CD4-positive, alpha-beta T cell (primary cell): Measurements from ENCODE around the gene CFP. TPM values are rescaled to one million over a fixed set of nuclear protein-coding genes. Genes with fewer than 3 reads are reported as not detected.

ENCODE experiments used
- ATAC-seq: fragments of 200-7000 bp; cut with Tn5 transposase; one replicate; pipeline ENCODE4 v1.10.0; 2022; ENCODE audit warnings: mild to moderate bottlenecking; ENCODE audit not compliant: poor library complexity
- CTCF ChIA-PET: fragments of 350-600 bp; sonication (Branson Sonifier 250); formaldehyde crosslinking; loops from one replicate; lab custom pipeline; 2021; ENCODE audit warnings: antibody characterized with exemption, inconsistent platforms; lab: Charles Lee
- POLR2A ChIA-PET: fragments of 350-600 bp; sonication (Branson Sonifier 250); formaldehyde crosslinking; loops from one replicate; lab custom pipeline; 2021; ENCODE audit warnings: antibody characterized with exemption, inconsistent platforms; lab: Charles Lee
- DNase-seq, 14 experiments: peaks; one replicate each; pipeline ENCODE4 v3.0.0-alpha.2; 2013 to 2020; ENCODE audit warnings: mixed read lengths in 2 of 14
- H3K27ac ChIP-seq, 2 donors: one replicate each; pipeline versions ENCODE4 v1.5.1 to v1.7.0; 2013; ENCODE audit warnings: low read length in 2 of 2, low read depth in 1 of 2, mild to moderate bottlenecking in 1 of 2
- H3K27me3 ChIP-seq, 2 experiments: 1 replicate in 1 of 2; 2 replicates in 1 of 2; pipeline versions ENCODE4 v1.6.1 to v1.7.0; 2013; ENCODE audit warnings: low read length in 2 of 2, control low read depth in 1 of 2, mild to moderate bottlenecking in 1 of 2, moderate library complexity in 1 of 2; ENCODE audit not compliant: insufficient read depth in 2 of 2, control insufficient read depth in 1 of 2
- H3K36me3 ChIP-seq: one replicate; pipeline ENCODE4 v1.6.1; 2013; ENCODE audit warnings: low read length, control low read depth; ENCODE audit not compliant: insufficient read depth
- H3K4me1 ChIP-seq: one replicate; pipeline ENCODE4 v1.6.1; 2013; ENCODE audit warnings: low read length, control low read depth; ENCODE audit not compliant: insufficient read depth
- H3K4me3 ChIP-seq: one replicate; pipeline ENCODE4 v1.5.1; 2013; ENCODE audit warnings: mild to moderate bottlenecking, low read length, moderate library complexity
- H3K9me3 ChIP-seq, 2 experiments: 1 replicate in 1 of 2; 2 replicates in 1 of 2; pipeline versions ENCODE4 v1.6.1 to v1.7.0; 2013; ENCODE audit warnings: low read length in 2 of 2, mild to moderate bottlenecking in 2 of 2, control low read depth in 1 of 2, moderate library complexity in 1 of 2; ENCODE audit not compliant: control insufficient read depth in 1 of 2, insufficient read depth in 1 of 2
- H3K27ac Mint-ChIP-seq: one replicate; pipeline ENCODE4 v1.8.0; 2020; ENCODE audit warnings: mixed read lengths
- H3K27me3 Mint-ChIP-seq: one replicate; pipeline ENCODE4 v1.8.0; 2021; ENCODE audit warnings: mixed read lengths
- H3K36me3 Mint-ChIP-seq: one replicate; pipeline ENCODE4 v1.8.0; 2021; ENCODE audit warnings: low read depth, mixed read lengths
- H3K4me1 Mint-ChIP-seq: one replicate; pipeline ENCODE4 v1.8.0; 2021; ENCODE audit warnings: low read depth, mixed read lengths
- H3K4me3 Mint-ChIP-seq: one replicate; pipeline ENCODE4 v1.8.0; 2020; ENCODE audit warnings: mild to moderate bottlenecking, mixed read lengths
- H3K9me3 Mint-ChIP-seq: one replicate; pipeline ENCODE4 v1.8.0; 2020; ENCODE audit warnings: mixed read lengths
- intact Hi-C, 2 experiments: fragments of 100-400 bp; cut with DNase I in 1 of 2; cut with micrococcal nuclease in 1 of 2; formaldehyde crosslinking; loops; one replicate each; pipeline versions ENCODE4 v1.15.1 to v1.9.0; 2023 to 2025; cut with DNase I, micrococcal nuclease
- total RNA-seq, 174 experiments: library from RNA in 2 of 174; stranded (reverse) in 2 of 174; gene quantifications; one replicate each; pipeline ENCODE4 v1.2.3 and lab custom pipeline; 2021 to 2026
- TF ChIP-seq, protein P1 (sequence below): fragments of 200-600 bp; IDR thresholded peaks from one replicate; pipeline ENCODE4 v1.8.0; 2022; ENCODE audit warnings: antibody characterized with exemption, mild to moderate bottlenecking

Gene CFP
- total RNA-seq, 2 experiments from 2014 or later: 18.3 to 18.6 TPM

DNA sequence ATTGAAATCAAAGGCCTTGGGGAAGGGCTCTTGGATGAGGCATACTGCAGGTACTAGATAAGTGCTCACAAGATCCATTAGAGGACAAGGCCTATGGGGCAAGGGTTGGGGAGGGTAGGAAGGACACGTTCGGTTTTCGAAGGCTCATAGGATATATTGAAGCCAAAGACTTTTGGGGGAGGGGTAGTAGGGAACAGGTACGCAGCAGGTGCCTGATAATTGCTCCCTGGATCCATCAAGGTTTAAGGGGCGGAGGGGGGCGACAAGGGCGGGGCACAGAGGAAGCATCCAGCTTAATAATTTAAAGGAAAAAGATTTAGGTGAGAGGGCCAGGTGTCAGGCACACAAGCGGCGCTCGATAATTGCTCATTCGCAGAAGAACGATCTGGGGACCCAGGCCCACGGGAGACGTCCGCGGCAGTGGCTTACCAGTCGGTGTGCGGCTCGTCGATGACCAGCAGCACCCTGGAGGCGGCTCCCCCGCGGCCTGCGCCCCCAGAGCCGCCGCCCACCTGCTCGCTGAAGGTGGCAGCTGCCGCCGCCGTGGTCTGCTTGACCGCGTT lies 10.7 kb downstream of the CFP start:
- Mint-ChIP-seq H3K4me3 (peak overlapping the region; percentile 61), H3K9me3 (no peaks in the 10 kb centered on the region), H3K27me3 (no peaks in the 10 kb centered on the region), H3K36me3 (peaks cover 6% of the 10 kb centered on the region), H3K27ac (no peak overlapping the region), H3K4me1 (peaks cover 25% of the 10 kb centered on the region)
- H3K4me1 ChIP-seq: peaks cover 21% of the 10 kb centered on the region
- H3K36me3 ChIP-seq: no peaks in the 10 kb centered on the region
- ATAC-seq (no peak), DNase-seq (no peak)
- intact Hi-C loops: no loop called here
- H3K9me3 ChIP-seq: no peaks in the 10 kb centered on the region
- H3K27ac ChIP-seq: no peak overlapping the region
- TF ChIP-seq, protein P1, sequence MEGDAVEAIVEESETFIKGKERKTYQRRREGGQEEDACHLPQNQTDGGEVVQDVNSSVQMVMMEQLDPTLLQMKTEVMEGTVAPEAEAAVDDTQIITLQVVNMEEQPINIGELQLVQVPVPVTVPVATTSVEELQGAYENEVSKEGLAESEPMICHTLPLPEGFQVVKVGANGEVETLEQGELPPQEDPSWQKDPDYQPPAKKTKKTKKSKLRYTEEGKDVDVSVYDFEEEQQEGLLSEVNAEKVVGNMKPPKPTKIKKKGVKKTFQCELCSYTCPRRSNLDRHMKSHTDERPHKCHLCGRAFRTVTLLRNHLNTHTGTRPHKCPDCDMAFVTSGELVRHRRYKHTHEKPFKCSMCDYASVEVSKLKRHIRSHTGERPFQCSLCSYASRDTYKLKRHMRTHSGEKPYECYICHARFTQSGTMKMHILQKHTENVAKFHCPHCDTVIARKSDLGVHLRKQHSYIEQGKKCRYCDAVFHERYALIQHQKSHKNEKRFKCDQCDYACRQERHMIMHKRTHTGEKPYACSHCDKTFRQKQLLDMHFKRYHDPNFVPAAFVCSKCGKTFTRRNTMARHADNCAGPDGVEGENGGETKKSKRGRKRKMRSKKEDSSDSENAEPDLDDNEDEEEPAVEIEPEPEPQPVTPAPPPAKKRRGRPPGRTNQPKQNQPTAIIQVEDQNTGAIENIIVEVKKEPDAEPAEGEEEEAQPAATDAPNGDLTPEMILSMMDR: no peak
- POLR2A ChIA-PET: no interaction called here
- H3K4me3 ChIP-seq: no peak overlapping the region
- CTCF ChIA-PET: no interaction called here
- no peaks in the 10 kb centered on the region for H3K27me3 ChIP-seq

DNA sequence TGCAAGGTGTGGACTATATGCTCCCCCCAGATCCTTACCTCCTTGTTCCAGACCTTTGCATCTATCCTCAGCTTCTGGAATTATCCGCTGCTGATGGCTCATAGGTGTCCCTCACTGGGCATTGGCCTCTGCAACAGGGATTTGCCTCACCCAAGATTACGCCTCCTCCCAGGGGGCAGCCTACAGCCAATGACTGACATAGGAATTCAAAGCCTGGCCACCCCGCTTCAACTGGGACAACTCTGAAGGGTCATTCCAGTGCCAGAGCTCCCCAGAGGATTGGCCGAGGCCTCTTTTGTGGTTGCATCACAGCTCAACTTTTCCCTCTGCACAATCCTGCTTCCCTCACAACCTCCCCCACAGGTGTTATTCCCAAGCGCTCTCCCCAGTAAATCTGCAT lies 15.1 kb downstream of the CFP start:
- Mint-ChIP-seq H3K36me3 (no peaks in the 10 kb centered on the region), H3K27me3 (no peaks in the 10 kb centered on the region), H3K4me3 (no peak overlapping the region), H3K27ac (no peak overlapping the region), H3K4me1 (peaks cover 7% of the 10 kb centered on the region), H3K9me3 (no peaks in the 10 kb centered on the region)
- ChIA-PET CTCF (interaction anchor here (1.7 kb wide), 1 partner anchor 29 kb away, joined by 3 read pairs; no protein-coding TSS in a partner anchor), POLR2A (no interaction called here)
- ATAC-seq: no peak
- Histone ChIP-seq H3K27ac (no peak overlapping the region), H3K4me1 (peaks cover 5% of the 10 kb centered on the region), H3K36me3 (no peaks in the 10 kb centered on the region), H3K4me3 (no peak overlapping the region), H3K9me3 (no peaks in the 10 kb centered on the region), H3K27me3 (no peaks in the 10 kb centered on the region)
- DNase-seq: no peak
- TF ChIP-seq, protein P1: no peak
- intact Hi-C loops: no loop called here

DNA sequence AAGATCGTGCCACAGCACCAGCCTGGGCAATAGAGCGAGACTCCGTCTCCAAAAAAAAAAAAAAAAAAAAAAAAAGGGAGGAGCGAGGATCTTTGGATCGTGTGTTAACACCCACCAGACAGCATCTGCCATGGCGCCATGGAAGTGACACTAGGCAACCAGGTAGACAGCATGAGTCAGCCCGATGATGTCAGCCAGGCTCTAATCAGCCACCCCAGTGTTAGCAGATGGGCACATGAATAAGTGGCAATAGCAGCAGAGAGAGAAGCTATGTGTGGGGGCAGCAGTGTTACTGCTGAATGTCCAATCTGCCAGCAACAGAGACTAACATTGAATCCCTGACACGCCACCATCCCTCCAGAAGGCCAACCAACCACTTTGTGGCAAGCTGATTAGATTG lies 16.6 kb downstream of the CFP start:
- DNase-seq: no peak
- H3K4me3 ChIP-seq: no peak overlapping the region
- Mint-ChIP-seq H3K36me3 (no peaks in the 10 kb centered on the region), H3K27ac (no peak overlapping the region), H3K27me3 (no peaks in the 10 kb centered on the region), H3K4me3 (no peak overlapping the region), H3K4me1 (peaks cover 3% of the 10 kb centered on the region), H3K9me3 (no peaks in the 10 kb centered on the region)
- peaks cover 3% of the 10 kb centered on the region for H3K4me1 ChIP-seq
- no peaks in the 10 kb centered on the region for H3K27me3 ChIP-seq
- ChIA-PET POLR2A (no interaction called here), CTCF (interaction anchor here (1.7 kb wide), 1 partner anchor 31 kb away, joined by 3 read pairs; no protein-coding TSS in a partner anchor)
- no peak for ATAC-seq
- no peaks in the 10 kb centered on the region for H3K9me3 ChIP-seq
- intact Hi-C loops: no loop called here
- no peaks in the 10 kb centered on the region for H3K36me3 ChIP-seq
- TF ChIP-seq, protein P1: no peak
- no peak overlapping the region for H3K27ac ChIP-seq
